H9 (cell line): ENCODE measurements around the gene MCM7. TPM values are rescaled to one million over a fixed set of nuclear protein-coding genes. Genes with fewer than 3 reads are reported as not detected.

Source experiments
- DNase-seq: peaks from one replicate; pipeline ENCODE4 v3.0.0-alpha.2; 2017
- H2AFZ ChIP-seq: one replicate; pipeline ENCODE4 v1.6.1; 2013; ENCODE audit warnings: mild to moderate bottlenecking, low read length, control low read depth, moderate library complexity
- H2AK5ac ChIP-seq: 2 replicates; pipeline ENCODE4 v1.6.1; 2013; ENCODE audit warnings: low read length, control low read depth, mixed read lengths; ENCODE audit not compliant: insufficient read length
- H2BK120ac ChIP-seq: one replicate; pipeline ENCODE4 v1.6.1; 2013; ENCODE audit warnings: low read depth, mild to moderate bottlenecking, low read length, control low read depth, inconsistent platforms; ENCODE audit not compliant: poor library complexity, severe bottlenecking
- H2BK12ac ChIP-seq: 2 replicates; pipeline ENCODE4 v1.6.1; 2013; ENCODE audit warnings: low read length, control low read depth, mixed read lengths, low read depth; ENCODE audit not compliant: insufficient read length
- H2BK15ac ChIP-seq: 2 replicates; pipeline ENCODE4 v1.6.1; 2013; ENCODE audit warnings: low read depth, low read length, control low read depth
- H2BK20ac ChIP-seq: one replicate; pipeline ENCODE4 v1.6.1; 2013; ENCODE audit warnings: low read depth, mild to moderate bottlenecking, low read length, control low read depth, inconsistent platforms; ENCODE audit not compliant: poor library complexity, severe bottlenecking
- H2BK5ac ChIP-seq: 2 replicates; pipeline ENCODE4 v1.6.1; 2013; ENCODE audit warnings: low read length, control low read depth, mixed read lengths; ENCODE audit not compliant: insufficient read length
- H3K14ac ChIP-seq: 2 replicates; pipeline ENCODE4 v1.6.1; 2013; ENCODE audit warnings: low read length, control low read depth; ENCODE audit not compliant: insufficient read depth
- H3K18ac ChIP-seq: 2 replicates; pipeline ENCODE4 v1.6.1; 2013; ENCODE audit warnings: low read depth, mild to moderate bottlenecking, mixed read lengths, low read length, control low read depth; ENCODE audit not compliant: insufficient read length
- H3K23ac ChIP-seq: 2 replicates; pipeline ENCODE4 v1.6.1; 2013; ENCODE audit warnings: low read length, control low read depth, mixed read lengths, low read depth; ENCODE audit not compliant: insufficient read length
- H3K23me2 ChIP-seq: 2 replicates; pipeline ENCODE4 v1.6.1; 2013; ENCODE audit warnings: low read depth, mild to moderate bottlenecking, mixed read lengths, low read length, control low read depth; ENCODE audit not compliant: insufficient read length, poor library complexity, severe bottlenecking
- H3K27ac ChIP-seq: 2 replicates; pipeline ENCODE4 v1.5.1; 2013; ENCODE audit warnings: low read length, control low read depth, mixed read lengths, low read depth; ENCODE audit not compliant: insufficient read length
- H3K27me3 ChIP-seq: 2 replicates; pipeline ENCODE4 v1.6.1; 2013; ENCODE audit warnings: low read length, control low read depth, inconsistent platforms; ENCODE audit not compliant: insufficient read depth
- H3K4ac ChIP-seq: 2 replicates; pipeline ENCODE4 v1.6.1; 2013; ENCODE audit warnings: low read depth, mild to moderate bottlenecking, control low read depth, inconsistent platforms, low read length, moderate library complexity
- H3K4me1 ChIP-seq: 2 replicates; pipeline ENCODE4 v1.6.1; 2013; ENCODE audit warnings: low read length, control low read depth, inconsistent platforms; ENCODE audit not compliant: insufficient read depth
- H3K4me2 ChIP-seq: 2 replicates; pipeline ENCODE4 v1.6.1; 2013; ENCODE audit warnings: low read length, control low read depth, mixed read lengths; ENCODE audit not compliant: insufficient read length, insufficient read depth
- H3K56ac ChIP-seq: 2 replicates; pipeline ENCODE4 v1.6.1; 2013; ENCODE audit warnings: low read depth, mild to moderate bottlenecking, mixed read lengths, low read length, control low read depth; ENCODE audit not compliant: insufficient read length
- H3K79me1 ChIP-seq: 2 replicates; pipeline ENCODE4 v1.6.1; 2013; ENCODE audit warnings: low read depth, mild to moderate bottlenecking, moderate library complexity, low read length, control low read depth, inconsistent platforms; ENCODE audit not compliant: insufficient read depth, poor library complexity, severe bottlenecking
- H3K79me2 ChIP-seq: 2 replicates; pipeline ENCODE4 v1.6.1; 2013; ENCODE audit warnings: low read length, control low read depth, inconsistent platforms; ENCODE audit not compliant: insufficient read depth
- H3K9ac ChIP-seq: 2 replicates; pipeline ENCODE4 v1.6.1; 2013; ENCODE audit warnings: low read length, control low read depth, mixed read lengths; ENCODE audit not compliant: insufficient read length; ENCODE audit errors: extremely low read depth
- H3K9me3 ChIP-seq: one replicate; pipeline ENCODE4 v1.6.1; 2013; ENCODE audit warnings: low read depth, low read length, inconsistent platforms; ENCODE audit not compliant: control insufficient read depth
- H3T11ph ChIP-seq: one replicate; pipeline ENCODE4 v1.6.1; 2013; ENCODE audit warnings: mild to moderate bottlenecking, low read length, control low read depth, inconsistent platforms
- H4K20me1 ChIP-seq: one replicate; pipeline ENCODE4 v1.6.1; 2013; ENCODE audit not compliant: control insufficient read depth, insufficient read length, insufficient read depth
- H4K5ac ChIP-seq: 2 replicates; pipeline ENCODE4 v1.6.1; 2013; ENCODE audit warnings: low read depth, mild to moderate bottlenecking, mixed read lengths, low read length, control low read depth; ENCODE audit not compliant: insufficient read length
- H4K8ac ChIP-seq: replicated peaks from 2 replicates; pipeline ENCODE4 v1.6.1; 2013; ENCODE audit warnings: low read length, control low read depth, mixed read lengths, low read depth; ENCODE audit not compliant: insufficient read length
- H4K91ac ChIP-seq: 2 replicates; pipeline ENCODE4 v1.6.1; 2013; ENCODE audit warnings: low read depth, mild to moderate bottlenecking, moderate library complexity, mixed read lengths, low read length, control low read depth; ENCODE audit not compliant: insufficient read length
- H3K27ac Mint-ChIP-seq, 3 experiments: 2 replicates in 2 of 3; 3 replicates in 1 of 3; pipeline ENCODE4 v1.8.0; 2020 to 2021; ENCODE audit warnings: mixed read lengths in 3 of 3, mild to moderate bottlenecking in 1 of 3, moderate library complexity in 1 of 3
- H3K27me3 Mint-ChIP-seq: 2 replicates; pipeline ENCODE4 v1.8.0; 2021; ENCODE audit warnings: low read depth, mild to moderate bottlenecking, moderate library complexity, mixed read lengths
- H3K36me3 Mint-ChIP-seq, 3 experiments: 2 replicates in 2 of 3; 3 replicates in 1 of 3; pipeline ENCODE4 v1.8.0; 2020 to 2021; ENCODE audit warnings: low read depth in 3 of 3, mixed read lengths in 3 of 3; ENCODE audit not compliant: insufficient read depth in 1 of 3
- H3K4me1 Mint-ChIP-seq, 2 experiments: 2 replicates each; pipeline ENCODE4 v1.8.0; 2020; ENCODE audit warnings: mixed read lengths in 2 of 2
- H3K4me3 Mint-ChIP-seq, 2 experiments: 2 replicates in 1 of 2; 3 replicates in 1 of 2; pipeline ENCODE4 v1.8.0; 2020 to 2021; ENCODE audit warnings: mild to moderate bottlenecking in 2 of 2, mixed read lengths in 2 of 2, moderate library complexity in 1 of 2
- H3K9me3 Mint-ChIP-seq, 2 experiments: 2 replicates in 1 of 2; 3 replicates in 1 of 2; pipeline ENCODE4 v1.8.0; 2020; ENCODE audit warnings: mild to moderate bottlenecking in 2 of 2, mixed read lengths in 2 of 2, moderate library complexity in 1 of 2
- WGBS: extraction: QIAGEN DNeasy Blood & Tissue Kit; methylation state at CpG from one replicate; pipeline ENCODE4 v1.1.7; 2013; ENCODE audit warnings: missing lambda C conversion rate, low lambda C conversion rate, mixed read lengths; ENCODE audit not compliant: insufficient read length; ENCODE audit errors: extremely low coverage; 5-methylcytosine and 5-hydroxymethylcytosine counted together
- total RNA-seq: library from RNA; stranded (reverse); gene quantifications from 2 replicates; pipeline ENCODE4 v1.2.1, GENCODE V29; 2021
- TF ChIP-seq, protein P1 (sequence below): fragments of 200-600 bp; sonication (generic); conservative IDR thresholded peaks from 3 replicates; pipeline ENCODE4 v1.8.0; 2021; ENCODE audit warnings: antibody characterized with exemption, mild to moderate bottlenecking

MCM7 gene
- total RNA-seq, 1 experiment from 2014 or later, result 390 TPM

DNA sequence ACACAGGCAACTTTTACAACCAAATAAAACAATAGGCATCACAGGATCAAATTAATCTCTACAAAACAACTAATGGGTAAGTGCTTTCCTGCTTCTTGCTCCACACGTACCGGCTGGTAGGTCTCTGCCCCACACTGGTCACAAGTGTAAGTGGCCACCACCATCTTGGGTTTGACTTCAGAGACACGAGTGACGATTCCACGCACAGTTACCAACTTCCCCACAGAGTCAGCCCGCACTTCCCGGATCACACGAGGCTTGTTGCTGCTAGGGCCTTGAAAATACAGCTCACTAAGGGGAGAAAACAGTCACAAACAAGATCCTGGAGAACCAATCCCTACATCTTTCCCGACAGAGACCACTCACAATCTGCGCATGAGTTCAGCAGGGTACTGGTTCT lies 2.3 kb downstream of the MCM7 start:
- Histone ChIP-seq H4K8ac (no peak overlapping the region), H3T11ph (no peak overlapping the region), H3K27me3 (no peaks in the 10 kb centered on the region), H2BK20ac (no peak overlapping the region), H2BK5ac (no peak overlapping the region), H2BK120ac (no peak overlapping the region), H3K79me1 (peaks cover 3% of the 10 kb centered on the region), H3K9me3 (no peaks in the 10 kb centered on the region), H3K23me2 (no peaks in the 10 kb centered on the region), H2AK5ac (no peak overlapping the region), H3K4ac (no peak overlapping the region), H3K79me2 (peaks cover 5% of the 10 kb centered on the region; the same call in 1 of the 2 replicates), H3K14ac (no peak overlapping the region), H3K23ac (no peak overlapping the region), H3K4me2 (no peak overlapping the region), H4K20me1 (no peaks in the 10 kb centered on the region), H3K18ac (no peak overlapping the region), H3K9ac (peak overlapping the region; percentile 9), H2BK15ac (no peak overlapping the region), H3K4me1 (no peaks in the 10 kb centered on the region), H4K91ac (no peak overlapping the region), H3K27ac (peak overlapping the region; percentile 18), H2AFZ (no peak overlapping the region), H3K56ac (no peak overlapping the region), H2BK12ac (no peak overlapping the region), H4K5ac (no peak overlapping the region)
- WGBS, result no CpG with 5 or more reads among the region's 10 CpGs
- peaks cover 20 to 34% of the 10 kb centered on the region in 2 experiments for H3K4me1 Mint-ChIP-seq
- DNase-seq, result no peak
- peak overlapping the region; percentile 95 to 99 (median 95); a peak in 6 of 7 replicates for H3K27ac Mint-ChIP-seq
- TF ChIP-seq, protein P1, sequence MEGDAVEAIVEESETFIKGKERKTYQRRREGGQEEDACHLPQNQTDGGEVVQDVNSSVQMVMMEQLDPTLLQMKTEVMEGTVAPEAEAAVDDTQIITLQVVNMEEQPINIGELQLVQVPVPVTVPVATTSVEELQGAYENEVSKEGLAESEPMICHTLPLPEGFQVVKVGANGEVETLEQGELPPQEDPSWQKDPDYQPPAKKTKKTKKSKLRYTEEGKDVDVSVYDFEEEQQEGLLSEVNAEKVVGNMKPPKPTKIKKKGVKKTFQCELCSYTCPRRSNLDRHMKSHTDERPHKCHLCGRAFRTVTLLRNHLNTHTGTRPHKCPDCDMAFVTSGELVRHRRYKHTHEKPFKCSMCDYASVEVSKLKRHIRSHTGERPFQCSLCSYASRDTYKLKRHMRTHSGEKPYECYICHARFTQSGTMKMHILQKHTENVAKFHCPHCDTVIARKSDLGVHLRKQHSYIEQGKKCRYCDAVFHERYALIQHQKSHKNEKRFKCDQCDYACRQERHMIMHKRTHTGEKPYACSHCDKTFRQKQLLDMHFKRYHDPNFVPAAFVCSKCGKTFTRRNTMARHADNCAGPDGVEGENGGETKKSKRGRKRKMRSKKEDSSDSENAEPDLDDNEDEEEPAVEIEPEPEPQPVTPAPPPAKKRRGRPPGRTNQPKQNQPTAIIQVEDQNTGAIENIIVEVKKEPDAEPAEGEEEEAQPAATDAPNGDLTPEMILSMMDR, result no peak
- peaks cover 0 to 3% of the 10 kb centered on the region in 2 experiments; a peak in 1 of 5 replicates for H3K9me3 Mint-ChIP-seq
- H3K36me3 Mint-ChIP-seq, result peaks cover 62 to 79% (median 74%) of the 10 kb centered on the region in 3 experiments
- peak overlapping the region; percentile 93 to 95 for H3K4me3 Mint-ChIP-seq
- no peaks in the 10 kb centered on the region; the same call in 1 of the 2 replicates for H3K27me3 Mint-ChIP-seq
